GM19324 (cell line): ENCODE measurements around the gene CRTAC1.
A peak's percentile ranks its signal among the peaks of the same experiment; 100 is the strongest.

Experiments
- ATAC-seq: cut with Tn5 transposase; IDR thresholded peaks from one replicate; pipeline ENCODE4 v1.9.1; 2021; ENCODE audit warnings: mild to moderate bottlenecking, moderate library complexity; ENCODE audit not compliant: unreplicated experiment, low FRiP score

The CRTAC1 gene

GRCh38 chr10:97879241-97879640 lies 151.2 kb downstream of the CRTAC1 start:
- ATAC-seq = no peak

GRCh38 chr10:97876402-97876801 lies 154.0 kb downstream of the CRTAC1 start:
- ATAC-seq = no peak

- ATAC-seq = no peak
Measured at GRCh38 chr10:97875391-97875790, 155.0 kb downstream of the CRTAC1 start.

GRCh38 chr10:97874332-97874731 lies 156.1 kb downstream of the CRTAC1 start:
- no peak for ATAC-seq

GRCh38 chr10:97873569-97873968 lies 156.9 kb downstream of the CRTAC1 start:
- ATAC-seq = no peak

GRCh38 chr10:97870990-97871389 lies 159.4 kb downstream of the CRTAC1 start:
- no peak for ATAC-seq

GRCh38 chr10:97869091-97870042 lies 161.1 kb downstream of the CRTAC1 start:
- ATAC-seq = peak; percentile 91

- ATAC-seq = no peak
Measured at GRCh38 chr10:97868134-97868685, 162.2 kb downstream of the CRTAC1 start.

GRCh38 chr10:97867220-97867800 lies 163.1 kb downstream of the CRTAC1 start:
- ATAC-seq = no peak

- ATAC-seq = no peak
Measured at GRCh38 chr10:97866524-97867219, 163.7 kb downstream of the CRTAC1 start.

GRCh38 chr10:97865488-97865887 lies 164.9 kb downstream of the CRTAC1 start:
- no peak for ATAC-seq

GRCh38 chr10:97863808-97864207 lies 166.6 kb downstream of the CRTAC1 start:
- no peak for ATAC-seq

GRCh38 chr10:97861924-97862323 lies 168.5 kb downstream of the CRTAC1 start:
- no peak for ATAC-seq

- ATAC-seq = no peak
Measured at GRCh38 chr10:97861097-97861750, 169.2 kb downstream of the CRTAC1 start.

- no peak for ATAC-seq
Measured at GRCh38 chr10:97858001-97858439, 172.4 kb downstream of the CRTAC1 start.

- ATAC-seq = no peak
Measured at GRCh38 chr10:97854743-97855142, 175.7 kb downstream of the CRTAC1 start.

- ATAC-seq = no peak
Measured at GRCh38 chr10:97852840-97853405, 177.5 kb downstream of the CRTAC1 start.

GRCh38 chr10:97852277-97852676 lies 178.1 kb downstream of the CRTAC1 start:
- no peak for ATAC-seq

- no peak for ATAC-seq
Measured at GRCh38 chr10:97851341-97852001, 178.9 kb downstream of the CRTAC1 start.
